GM18861 (cell line): ENCODE data around the gene TBC1D3B.
"Not testable (repeated sequence)": the region's sequence is repeated elsewhere in the genome, so short reads cannot be mapped to it uniquely, and the experiment has no call there.

ENCODE experiments used
- ATAC-seq: cut with Tn5 transposase; IDR thresholded peaks from one replicate; pipeline ENCODE4 v1.9.1; 2021; ENCODE audit not compliant: unreplicated experiment

TBC1D3B gene

GRCh38 chr17:36176536-36176935, at the start of gene TBC1D3B:
Gene TBC1D3B, minus strand, starts transcription at chr17:36176636. Its CDS starts 1,586 bp downstream, at chr17:36175050.
- not testable (repeated sequence) for ATAC-seq

- ATAC-seq, result not testable (repeated sequence)
Observed at GRCh38 chr17:36222967-36223366, 46.5 kb upstream of the TBC1D3B start.

- ATAC-seq, result not testable (repeated sequence)
Observed at GRCh38 chr17:36221581-36222100, 45.2 kb upstream of the TBC1D3B start.

- not testable (repeated sequence) for ATAC-seq
Observed at GRCh38 chr17:36220737-36221580, 44.5 kb upstream of the TBC1D3B start.

GRCh38 chr17:36219556-36219955, 43.1 kb upstream of the TBC1D3B start:
- not testable (repeated sequence) for ATAC-seq

GRCh38 chr17:36215406-36216308, 39.2 kb upstream of the TBC1D3B start:
- not testable (repeated sequence) for ATAC-seq

GRCh38 chr17:36214918-36215317, 38.5 kb upstream of the TBC1D3B start:
- no peak for ATAC-seq

GRCh38 chr17:36213695-36214094, 37.3 kb upstream of the TBC1D3B start:
- ATAC-seq, result no peak

GRCh38 chr17:36212966-36213365, 36.5 kb upstream of the TBC1D3B start:
- ATAC-seq, result no peak

GRCh38 chr17:36212272-36212605, 35.8 kb upstream of the TBC1D3B start:
- ATAC-seq, result no peak

- ATAC-seq, result not testable (repeated sequence)
Observed at GRCh38 chr17:36211484-36212271, 35.2 kb upstream of the TBC1D3B start.

- ATAC-seq, result peak; percentile 35
Observed at GRCh38 chr17:36210439-36211211, 34.2 kb upstream of the TBC1D3B start, which contains the start of gene CCL4L2. Gene CCL4L2, plus strand, starts transcription at chr17:36211063.

- no peak for ATAC-seq
Observed at GRCh38 chr17:36209575-36209974, 33.1 kb upstream of the TBC1D3B start.

- not testable (repeated sequence) for ATAC-seq
Observed at GRCh38 chr17:36207383-36207782, 30.9 kb upstream of the TBC1D3B start.

- ATAC-seq, result peak; percentile 15
Observed at GRCh38 chr17:36206486-36206821, 30.0 kb upstream of the TBC1D3B start.

GRCh38 chr17:36205637-36206485, 29.4 kb upstream of the TBC1D3B start:
- peak; percentile 24 for ATAC-seq

- ATAC-seq, result no peak
Observed at GRCh38 chr17:36204724-36205500, 28.5 kb upstream of the TBC1D3B start.

- ATAC-seq, result no peak
Observed at GRCh38 chr17:36203335-36203734, 26.9 kb upstream of the TBC1D3B start.
